Stimulated activated CD8-positive, alpha-beta memory T cell treated with anti-CD3 and anti-CD28 coated beads, Interleukin-15, amount 100 ng/mL, for 24 hours (primary cell): Measurements from ENCODE around the gene FGD6.
"Not testable (repeated sequence)": the region's sequence is repeated elsewhere in the genome, so short reads cannot be mapped to it uniquely, and the experiment has no call there.

Experiments used
- DNase-seq: peaks from one replicate; pipeline ENCODE4 v3.0.0-alpha.2; 2020; ENCODE audit warnings: low read depth

The FGD6 gene

DNA sequence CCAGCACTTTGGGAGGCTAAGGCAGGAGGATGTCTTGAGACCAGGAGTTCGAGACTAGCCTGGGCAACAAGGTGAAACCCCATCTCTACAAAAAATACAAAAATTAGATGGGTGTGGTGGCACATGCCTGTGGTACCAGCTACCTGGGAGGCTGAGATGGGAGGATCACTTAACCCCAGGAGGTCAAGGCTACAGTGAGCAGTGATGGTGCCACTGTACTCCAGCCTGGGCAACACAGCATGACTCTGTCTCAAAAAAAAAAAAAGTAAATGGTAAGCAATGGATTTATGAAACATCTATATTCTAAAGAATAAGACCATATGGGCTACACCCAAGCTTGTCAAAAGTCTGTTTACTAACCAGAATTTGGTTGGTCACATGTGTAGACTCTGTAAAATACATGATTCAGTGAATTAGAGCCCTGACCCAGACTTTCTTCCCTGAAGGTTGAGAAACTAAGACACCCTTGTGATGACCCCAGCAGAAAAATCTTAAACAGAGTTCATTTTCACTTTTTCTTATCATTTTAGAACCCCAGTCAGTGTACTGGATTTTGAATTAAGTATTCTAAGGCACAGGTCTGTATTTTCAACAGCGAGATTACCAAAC is 12.1 kb downstream of the FGD6 start:
- no peak for DNase-seq

DNA sequence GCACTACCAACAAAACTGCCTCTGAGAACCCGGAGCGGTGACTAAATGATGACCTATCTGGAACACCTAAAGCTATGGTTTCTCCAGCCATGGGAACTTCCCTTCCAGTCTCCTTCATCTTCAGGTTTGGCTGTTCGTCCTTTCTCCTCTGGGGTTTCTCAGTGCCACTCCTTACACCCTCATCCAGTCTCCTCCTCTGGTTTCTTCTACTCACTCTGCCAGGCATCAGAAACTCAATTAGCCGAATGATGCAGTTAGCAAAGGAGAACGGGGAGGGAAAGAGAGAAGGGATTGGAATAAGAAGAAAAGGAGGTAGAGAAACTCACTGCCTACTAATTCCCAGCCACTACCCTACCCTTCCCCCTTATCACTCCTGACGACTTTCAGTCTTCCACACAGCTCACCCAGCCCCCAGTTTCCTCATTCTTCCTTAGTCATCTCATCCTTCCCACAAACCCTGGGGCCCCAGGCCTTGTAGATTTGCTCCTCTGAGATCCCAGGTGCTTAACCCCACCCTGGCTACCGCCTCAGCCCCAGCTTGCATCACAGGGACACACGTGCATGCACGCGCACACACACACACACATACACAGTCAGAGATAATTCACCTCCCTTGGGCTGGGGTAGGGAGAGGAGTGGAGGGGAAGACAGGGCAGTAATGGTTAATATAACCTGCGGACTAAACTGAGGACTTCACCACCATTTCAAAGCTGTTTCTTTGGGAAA is 13.0 kb downstream of the FGD6 start:
- DNase-seq: no peak

DNA sequence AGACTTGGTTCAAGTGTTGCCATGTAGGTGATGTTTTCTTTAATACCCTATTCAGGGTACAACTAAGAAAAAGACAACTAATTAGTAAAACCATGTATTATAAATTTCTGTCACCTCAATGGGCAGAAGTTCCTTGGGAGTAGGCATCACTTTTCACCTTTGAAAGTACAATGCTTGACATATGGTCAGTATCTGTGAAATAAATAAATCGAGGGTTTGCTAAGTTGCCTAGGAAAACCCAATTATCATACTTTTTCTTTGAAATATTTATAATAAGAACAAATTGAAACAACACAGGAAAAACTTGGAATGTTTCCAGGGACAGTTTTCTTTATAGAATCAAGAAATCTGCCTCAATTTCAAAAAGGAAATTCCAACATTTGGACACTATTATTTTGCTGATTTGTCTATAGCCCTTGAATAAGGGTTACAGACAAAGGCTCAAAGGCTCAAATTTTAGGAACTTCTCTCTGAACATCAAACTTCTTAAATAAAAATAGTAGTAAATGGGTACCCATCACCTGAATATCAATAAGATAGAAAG is 13.7 kb downstream of the FGD6 start:
- no peak for DNase-seq

DNA sequence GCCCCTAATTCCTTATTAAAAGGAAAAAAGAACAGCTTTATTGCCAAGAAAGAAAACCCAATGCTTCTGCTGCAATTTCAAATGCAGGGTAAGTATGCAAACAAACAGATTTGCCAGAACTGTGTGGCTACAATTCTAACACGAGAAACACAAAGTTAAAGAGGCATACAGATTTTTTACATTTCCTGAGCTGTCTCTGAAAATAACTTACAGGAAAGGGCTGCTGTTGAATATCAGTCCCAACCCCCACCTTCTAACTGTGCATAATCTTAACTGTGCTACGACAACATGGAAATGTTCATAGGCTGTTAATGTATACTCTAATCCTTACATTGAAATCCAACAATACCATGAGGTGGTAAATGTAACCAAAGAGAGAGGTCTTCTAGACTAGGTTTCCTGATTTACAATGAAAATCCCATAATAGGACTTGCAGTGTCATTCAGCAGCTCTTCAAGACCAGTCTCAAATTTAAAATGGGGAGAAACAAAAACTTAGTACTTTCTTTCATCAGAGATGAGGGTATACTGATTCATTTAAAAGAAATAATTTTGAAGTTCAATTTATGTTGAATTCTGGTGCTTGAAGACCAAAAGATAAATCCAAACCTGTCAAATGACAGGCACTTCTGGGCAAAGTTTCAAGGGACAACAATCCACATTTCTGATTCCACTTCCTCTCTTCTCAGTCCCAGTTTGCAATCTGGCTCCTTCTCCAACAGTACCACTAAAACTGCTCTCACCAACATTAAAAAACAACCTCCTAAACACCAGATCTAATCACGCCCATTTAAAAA is 14.4 kb downstream of the FGD6 start:
- no peak for DNase-seq

DNA sequence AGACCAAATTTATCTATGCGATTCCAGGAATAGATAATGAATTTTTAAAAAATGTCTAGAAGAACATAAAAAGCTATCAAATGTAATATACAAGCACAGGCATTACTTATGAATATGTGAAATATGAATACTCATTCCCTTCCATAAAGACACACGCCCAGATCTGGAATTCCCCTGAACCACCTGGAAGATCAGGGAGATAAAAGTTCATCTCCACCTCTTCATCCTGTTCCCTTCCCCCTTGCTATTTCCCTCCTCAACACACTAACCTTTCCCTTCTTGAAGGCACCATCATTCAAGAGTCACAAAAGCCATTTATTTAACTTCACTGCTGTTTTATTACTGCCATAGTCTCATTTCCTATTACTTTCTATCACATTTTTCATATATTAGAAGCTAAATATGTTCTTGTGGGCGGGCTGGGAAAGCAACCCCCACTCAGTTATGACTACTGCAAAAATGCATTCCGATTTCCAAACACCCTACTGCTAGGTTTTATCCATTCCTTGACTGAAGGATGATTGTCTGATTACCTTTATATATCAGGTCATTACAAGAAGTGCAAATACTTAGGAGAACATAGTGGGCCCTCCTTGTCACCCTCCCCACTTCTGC is 16.1 kb downstream of the FGD6 start:
- no peak for DNase-seq

DNA sequence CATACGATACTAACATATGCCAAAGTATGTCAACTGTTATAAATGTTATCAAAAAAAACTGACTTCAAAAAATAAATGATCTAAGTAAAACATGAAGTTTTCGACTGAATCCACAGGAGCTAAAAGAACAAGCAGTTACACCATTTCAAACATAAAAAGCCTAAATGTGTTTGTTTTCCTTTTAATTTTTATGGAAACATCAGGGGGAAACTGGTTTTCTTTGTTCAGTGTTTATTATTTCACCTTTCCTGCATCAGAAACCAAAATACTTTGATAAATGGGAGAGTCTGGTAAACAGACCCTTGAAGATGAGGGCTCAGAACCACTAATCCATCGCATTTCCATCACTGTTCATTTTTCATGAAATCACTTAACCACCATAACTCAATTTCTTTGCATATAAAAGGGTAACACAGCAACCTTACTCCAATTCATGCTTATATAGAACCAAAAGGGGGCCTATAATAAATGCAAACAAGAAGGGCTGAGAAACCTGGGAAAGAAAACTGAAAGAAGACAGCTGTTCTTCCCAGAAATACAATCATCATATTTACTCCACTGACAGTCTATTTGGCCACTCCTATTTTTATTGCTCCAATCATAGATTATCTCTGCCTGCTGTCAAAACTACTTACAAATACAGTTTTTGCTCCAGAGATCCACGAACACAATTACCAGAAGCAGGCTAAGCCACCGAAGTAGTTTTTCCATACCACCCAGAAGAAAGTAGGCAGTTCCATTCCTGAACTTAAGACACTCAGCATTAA is 17.0 kb downstream of the FGD6 start:
- DNase-seq: no peak

DNA sequence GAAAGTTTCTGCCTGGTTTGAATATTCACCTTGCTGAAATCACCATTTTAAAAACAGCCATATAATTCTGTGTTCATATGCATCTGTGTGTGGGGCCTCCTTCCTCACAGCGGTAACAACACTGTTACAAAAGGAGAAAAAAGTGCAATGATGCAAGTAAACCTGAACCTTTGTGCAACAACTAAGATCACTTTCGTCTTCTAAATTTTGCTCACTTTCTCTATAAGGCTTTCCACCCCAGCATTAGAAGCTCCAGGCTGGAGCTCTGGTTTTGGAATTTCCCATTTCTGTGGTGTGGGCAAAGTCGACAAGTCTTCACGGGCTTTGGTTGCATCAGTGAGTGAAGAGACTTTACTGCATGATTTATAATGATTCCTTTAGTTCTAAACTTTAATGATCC is 18.4 kb downstream of the FGD6 start:
- no peak for DNase-seq

DNA sequence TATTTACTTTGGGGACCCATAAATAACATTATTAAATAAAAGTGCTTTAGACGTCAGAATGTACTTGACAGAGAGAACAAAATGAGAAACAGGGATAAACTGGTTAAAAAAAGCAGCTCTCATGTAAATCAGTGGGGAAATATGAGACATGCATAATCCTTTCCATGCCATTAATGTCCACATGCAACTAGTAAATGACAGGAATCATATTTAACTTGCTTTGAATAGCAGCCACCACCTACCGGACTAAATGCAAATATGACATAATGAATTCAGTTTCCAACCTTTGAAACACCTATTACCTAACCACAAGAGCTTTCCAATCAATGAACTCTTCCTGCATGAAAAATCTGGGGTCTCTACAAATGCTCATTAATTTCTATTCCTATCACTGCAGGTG is 19.6 kb downstream of the FGD6 start:
- DNase-seq: no peak

DNA sequence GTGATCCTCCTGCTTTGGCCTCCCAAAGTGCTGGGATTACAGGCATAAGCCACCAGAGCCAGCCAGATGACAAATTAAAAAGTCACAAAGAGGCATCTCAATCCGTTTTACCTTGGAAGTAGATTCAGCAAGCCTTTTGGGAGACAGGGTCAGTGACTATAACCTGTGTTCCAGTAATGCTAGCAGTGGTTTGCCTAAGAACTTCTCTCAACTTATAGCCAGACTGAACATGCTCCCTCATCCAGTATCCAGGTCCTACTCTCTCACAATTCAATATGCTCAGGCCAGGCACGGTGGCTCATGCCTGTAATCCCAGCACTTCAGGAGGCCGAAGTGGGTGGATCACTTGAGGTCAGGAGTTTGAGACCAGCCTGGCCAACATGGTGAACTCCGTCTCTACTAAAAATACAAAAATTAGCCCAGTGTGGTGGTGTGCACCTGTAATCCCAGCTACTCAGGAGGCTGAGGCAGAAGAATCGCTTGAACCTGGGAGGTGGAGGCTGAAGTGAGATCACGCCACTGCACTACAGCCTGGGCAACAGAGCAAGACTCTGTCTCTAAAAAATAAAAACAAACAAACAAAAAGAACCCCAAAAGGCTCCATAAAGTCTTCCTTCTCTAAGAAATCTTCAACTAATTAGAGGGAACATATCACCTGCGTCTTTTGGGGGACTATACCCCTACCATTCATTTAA is 20.2 kb downstream of the FGD6 start:
- DNase-seq: not testable (repeated sequence)

DNA sequence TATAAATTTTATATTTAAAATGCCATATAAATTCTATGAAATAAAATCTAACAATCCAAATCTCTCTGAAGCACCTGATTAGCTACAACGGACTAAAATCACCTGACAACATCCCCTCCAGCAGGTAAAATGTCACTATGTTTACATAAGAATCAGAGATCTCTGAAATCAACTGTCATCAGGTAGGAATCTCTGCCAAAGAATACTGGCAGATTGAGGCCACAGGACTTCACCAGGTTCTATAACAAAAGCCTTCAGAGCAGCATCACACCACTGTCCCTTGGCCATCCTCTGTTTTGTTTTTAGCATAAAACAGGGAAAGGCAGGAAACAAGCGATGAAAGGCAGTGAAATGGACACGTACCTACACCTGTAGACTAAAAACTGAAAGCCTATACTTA is 22.1 kb downstream of the FGD6 start:
- no peak for DNase-seq

DNA sequence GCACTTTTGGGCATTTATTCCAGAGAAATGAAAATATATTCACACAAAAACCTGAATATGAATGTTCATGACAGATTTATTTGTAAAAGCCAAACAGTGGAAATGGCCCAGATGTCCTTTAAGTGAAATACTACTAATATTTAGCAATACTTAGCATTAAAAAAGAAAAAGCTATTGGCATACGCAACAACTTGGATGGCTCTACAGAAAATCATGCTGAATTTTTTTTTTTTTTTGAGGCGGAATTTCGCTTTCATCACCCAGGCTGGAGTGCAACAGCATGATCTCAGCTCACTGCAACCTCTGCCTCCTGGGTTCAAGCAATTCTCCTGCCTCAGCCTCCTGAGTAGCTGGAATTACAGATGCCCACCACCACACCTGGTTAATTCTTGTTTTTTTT is 24.1 kb downstream of the FGD6 start:
- DNase-seq: no peak

DNA sequence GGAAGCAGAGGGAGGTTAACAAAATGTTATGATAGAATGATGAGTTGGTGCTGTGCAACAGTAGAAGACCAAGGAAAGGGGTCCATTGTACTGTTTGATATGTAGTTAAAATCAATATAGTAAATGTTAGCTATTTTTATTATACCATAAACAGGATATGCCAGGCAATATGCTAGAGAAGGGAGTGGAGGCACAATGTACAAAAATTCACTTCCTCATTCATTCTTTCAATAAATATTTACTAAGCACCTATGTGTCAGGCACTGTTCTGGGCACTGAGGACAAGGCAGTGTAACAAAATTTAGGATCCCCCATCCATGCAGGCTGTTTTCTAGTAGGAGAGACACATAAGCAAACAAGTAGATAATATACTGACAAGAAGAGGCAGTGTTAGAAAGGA is 25.0 kb downstream of the FGD6 start:
- no peak for DNase-seq

DNA sequence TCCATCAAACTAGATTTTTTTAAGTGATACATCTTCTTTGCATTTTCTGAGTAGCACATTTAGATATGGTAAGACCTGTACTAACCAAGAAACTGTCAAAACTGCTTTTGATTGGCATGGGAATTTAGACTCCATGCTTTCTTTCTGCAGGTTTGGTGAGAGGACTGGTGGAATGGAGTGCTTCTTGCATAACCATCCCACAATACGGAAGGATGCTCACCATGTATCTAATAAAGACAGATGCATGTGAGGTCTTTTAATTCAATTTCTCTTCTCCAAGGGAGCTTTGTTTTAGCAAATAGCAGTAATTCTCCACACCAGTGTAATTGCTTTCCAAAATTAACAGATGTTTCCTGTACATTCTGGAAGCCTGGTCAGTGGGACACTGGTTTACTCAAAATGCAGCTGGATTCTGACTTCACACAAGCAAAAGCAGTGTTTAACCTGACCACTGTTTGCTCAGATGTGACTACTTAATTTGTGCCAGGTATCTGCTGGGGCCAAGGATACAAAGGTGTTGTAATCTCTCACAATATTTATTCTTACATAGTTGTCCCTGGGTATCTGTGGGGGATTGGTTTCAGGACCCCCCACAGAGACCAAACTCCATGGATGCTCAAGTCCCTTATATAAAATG is 26.1 kb downstream of the FGD6 start:
- DNase-seq: no peak

DNA sequence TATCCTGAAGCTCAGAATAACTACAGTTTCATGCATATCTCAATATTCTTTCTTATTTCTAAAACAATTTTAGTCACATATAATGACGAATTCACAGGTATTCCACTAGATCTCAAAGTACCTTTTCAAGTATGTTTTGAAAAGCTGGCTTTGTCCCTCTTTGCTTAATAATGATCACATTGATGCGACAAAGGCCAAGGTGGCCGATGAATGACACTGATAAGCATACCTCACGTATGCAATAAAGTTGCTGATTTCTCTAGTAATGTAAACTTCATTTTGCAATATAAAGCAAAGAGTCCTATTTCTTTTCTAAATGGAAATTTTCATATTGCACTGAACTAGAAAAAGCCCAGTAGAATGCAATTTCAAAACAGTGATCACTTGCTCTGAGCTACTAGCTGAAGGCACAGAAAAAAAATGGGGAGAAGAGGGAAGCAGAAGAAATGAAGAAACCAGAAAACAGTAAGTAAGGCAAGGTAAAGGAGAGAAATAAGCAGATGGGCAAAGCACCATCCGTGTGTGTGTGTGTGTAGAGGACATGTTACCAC is 29.3 kb downstream of the FGD6 start:
- DNase-seq: no peak

DNA sequence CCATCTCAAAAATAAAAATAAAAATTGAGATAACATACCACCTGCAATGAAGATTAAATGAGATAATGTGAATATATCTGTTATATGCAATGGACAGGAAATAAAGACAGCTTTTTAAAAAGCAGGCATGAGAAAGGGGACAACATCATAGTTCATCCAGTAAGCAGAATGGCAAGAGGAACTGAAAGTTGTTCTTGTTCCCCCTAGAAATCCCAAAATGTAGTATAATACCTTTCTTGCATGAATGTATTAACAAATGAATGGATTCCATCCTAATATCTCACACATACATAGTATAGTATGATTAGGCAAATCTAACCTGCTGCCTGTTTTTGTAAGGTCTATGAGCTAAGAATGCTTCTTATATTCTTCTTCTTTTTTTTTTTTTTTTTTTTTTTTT is 31.4 kb downstream of the FGD6 start:
- no peak for DNase-seq

DNA sequence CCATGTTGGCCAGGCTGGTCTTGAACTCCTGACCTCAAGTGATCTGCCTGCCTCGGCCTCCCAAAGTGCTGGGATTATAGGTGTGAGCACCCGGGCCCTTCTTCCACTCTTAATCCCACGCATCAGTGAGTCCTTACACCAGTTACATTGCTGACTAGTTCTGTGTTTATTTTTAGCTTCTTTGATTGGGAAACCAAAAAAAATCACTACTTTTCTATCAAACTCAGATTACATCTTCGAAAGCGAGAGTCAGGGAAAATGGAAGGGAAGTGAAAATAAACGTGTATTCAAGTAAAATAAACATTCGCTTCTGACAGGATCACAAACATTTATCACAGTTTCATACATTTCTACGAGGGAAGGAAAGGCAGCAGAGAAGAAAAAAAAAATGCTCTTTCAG is 32.2 kb downstream of the FGD6 start:
- DNase-seq: no peak

DNA sequence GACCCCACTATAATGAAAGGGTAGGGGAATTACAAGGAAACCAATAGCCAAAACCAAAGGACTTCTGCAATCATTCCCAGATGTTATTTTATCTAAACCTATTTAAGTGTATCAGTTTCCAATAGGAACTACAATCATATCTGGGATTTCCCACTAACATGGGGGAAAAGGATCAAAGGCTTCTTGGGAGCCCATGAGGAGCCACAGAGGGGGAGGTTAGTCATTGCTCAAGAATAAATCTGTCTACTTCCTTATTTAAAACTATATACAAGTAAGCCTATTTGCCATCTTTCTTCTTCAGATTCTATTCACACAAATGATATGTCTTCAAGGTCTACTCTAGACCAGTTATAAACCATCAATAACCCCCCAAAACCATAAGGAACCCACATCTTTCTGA is 33.1 kb downstream of the FGD6 start:
- DNase-seq: no peak

DNA sequence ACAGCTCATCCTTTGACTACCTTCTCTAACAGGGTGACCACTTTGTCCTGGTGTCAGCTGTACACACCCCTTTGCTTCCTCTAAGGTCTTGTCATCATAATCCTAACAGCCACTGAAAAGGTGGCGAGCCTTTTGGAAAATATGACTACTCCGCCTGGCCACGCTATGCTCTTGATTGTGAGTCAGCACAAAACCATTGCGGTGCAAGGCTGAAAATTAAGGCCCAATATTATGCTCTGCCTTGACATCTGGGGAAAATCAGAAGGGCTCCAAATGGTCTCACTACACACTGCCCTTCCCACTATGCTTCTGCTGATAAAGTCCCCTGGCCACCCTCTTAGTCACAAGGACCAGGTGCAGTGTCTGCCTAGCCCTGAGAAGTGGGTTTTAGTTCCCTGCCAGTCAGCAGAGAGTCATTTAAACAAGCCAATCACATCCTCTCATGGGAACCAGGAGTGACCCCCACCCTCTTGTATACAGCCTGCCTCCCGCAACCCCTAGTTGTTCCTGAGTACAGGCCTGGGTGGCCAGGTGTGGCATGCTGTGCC is 34.3 kb downstream of the FGD6 start:
- DNase-seq: no peak

DNA sequence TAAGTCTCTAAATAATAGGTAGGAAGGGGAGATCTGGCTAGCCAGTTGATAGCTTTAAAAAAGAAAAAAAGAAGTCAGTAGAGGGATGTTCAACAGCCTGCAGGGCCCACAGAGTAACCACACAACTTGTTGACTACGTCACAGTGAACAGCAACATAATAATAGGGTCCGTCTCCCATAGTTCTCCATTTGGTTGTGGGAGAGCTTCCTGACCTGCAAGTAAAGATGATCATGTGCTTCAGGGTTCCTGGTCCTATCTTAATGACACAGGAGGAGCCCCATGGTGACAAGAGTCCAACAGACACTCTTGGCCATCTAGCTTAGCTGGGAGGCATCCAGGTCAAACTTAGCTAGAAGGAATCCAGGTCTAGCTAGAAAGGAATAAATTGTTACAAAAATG is 36.2 kb downstream of the FGD6 start:
- no peak for DNase-seq

DNA sequence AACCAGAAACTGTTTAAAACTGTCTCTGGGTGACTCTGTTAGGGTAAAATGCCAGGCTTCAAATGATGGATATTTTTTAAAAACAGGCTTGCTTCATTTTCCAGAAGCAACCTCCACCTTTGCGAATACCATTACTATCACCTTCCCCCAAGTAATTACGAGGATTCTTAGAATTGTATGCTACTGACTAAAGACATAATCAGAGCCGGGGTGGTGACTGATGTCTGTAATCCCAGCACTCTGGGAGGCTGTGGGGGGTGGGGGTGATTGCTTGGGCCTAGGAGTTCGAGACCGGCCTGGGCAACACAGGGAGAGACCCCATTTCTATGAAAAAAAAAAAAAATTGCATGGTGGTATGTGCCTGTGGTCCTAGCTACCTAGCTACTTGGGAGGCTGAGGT is 38.3 kb downstream of the FGD6 start:
- no peak for DNase-seq
